NOMO-1 treated with dmso at 0.1 percent for 144 hours (cell line): Measurements from ENCODE around the gene CALML6.
A peak's percentile ranks its signal among the peaks of the same experiment; 100 is the strongest.

ENCODE experiments used
- DNase-seq: peaks from one replicate; lab custom pipeline; 2025; ENCODE audit not compliant: unreplicated experiment; lab: John Stamatoyannopoulos, UW

Gene CALML6

DNA sequence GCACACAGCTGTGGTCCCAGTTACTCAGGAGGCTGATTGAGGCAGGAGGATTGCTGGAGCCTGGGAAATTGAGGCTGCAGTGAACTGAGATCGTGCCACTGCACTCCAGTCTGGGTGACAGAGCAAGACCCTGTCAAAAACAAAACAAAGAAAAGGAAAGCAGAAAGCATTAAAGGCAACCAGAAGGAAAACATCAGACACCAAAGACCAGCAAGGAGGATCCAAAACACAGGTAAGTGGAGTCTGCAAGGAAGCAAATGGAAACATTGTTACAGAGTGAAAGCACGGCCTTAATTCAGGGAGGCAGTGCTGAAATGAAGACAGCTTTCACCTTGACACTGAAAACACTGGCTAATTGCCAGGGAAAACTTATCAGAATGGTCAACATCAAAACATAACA is 47.7 kb downstream of the CALML6 start:
- DNase-seq, result no peak

DNA sequence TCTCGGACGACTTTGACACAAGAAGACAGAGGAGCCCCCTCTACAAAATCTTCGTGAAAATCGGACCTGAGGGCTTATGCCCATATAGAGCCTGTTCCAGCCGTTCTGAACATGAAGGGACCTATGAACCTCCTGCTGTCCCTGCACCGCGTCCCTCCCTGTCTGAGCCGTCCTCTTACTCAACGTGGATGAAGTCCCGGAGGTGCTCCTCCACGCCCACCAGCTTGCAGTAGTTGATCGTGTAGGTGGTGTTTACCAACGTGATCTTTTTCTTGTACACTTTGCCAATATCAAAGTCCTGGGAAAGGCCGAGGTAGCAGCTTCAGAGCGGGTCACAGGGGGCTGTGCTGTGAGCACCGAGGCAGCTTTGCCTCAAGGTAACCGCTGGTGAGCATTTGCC is 48.5 kb downstream of the CALML6 start:
- no peak for DNase-seq

DNA sequence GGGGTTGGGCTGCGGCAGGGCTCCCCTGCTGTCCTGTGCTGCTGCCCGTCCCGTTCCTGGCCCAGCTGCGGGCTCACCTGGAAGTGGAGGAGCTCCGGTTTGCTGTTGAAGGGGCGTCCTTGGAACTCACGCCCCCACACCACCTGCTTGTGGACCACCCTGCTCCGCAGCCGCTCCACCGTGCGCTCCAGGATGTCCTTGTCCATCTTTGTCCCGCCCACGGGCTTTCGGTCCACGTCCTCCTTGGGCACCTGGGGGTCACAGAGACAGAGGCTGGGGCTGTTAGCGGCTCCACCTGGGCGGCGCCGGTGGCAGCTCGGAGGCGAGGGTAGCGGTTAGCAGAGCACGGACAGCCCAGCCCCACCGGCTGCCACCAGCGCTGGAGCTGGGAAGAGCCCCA is 49.8 kb downstream of the CALML6 start:
- no peak for DNase-seq

DNA sequence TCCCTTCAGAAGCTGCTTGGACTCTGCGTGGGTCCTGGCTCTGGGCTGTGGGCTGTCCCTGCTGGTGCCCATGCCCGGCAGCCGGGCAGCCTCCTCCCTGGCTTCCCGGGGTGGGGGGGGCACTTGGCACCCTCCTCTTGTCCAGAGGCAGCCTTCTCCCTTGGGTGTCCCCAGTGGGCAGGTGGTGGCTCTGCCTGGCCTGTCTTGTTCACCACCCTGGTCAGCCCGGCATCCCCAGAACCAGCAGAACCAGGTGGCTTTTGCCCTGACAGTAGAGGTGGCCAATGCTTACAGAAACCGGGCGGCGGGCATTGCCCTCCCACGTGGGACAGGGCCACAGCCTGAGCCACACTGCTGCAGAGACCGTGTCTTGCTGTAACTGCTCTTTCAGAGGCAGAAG is 50.5 kb downstream of the CALML6 start:
- no peak for DNase-seq

DNA sequence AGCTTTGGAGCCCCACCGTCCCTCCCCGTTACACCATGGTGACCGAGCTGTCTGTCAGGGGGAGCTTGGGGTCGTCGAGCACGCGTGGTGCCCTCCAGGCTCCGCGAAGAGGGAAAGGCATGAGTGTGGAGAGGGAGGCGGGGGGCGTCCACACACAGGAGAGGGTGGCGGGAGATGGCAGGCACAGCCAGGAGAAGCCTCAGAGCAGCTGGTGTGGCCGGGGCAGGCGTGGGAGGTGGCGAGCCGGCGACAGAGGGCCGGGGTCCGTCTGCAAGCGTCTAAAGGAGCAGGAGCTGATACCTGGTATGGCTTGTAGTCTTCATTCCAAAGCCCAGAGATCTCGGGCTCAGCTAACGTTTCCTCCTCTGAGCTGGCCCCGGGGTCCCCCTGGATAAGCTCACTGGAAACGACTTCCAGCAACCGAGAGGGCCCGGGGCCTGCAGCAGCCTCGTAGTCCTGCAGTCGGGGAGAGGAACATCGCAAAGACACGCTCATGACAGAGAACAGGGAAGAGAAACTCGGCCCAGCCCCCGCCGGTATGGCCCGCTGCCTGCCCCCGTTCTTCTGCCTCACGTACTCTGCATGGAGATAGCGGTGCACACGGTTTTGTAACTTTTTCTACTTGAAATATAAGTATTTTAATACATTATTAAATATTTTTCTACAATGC is 51.1 kb downstream of the CALML6 start:
- peak; percentile 21 for DNase-seq
